ENCODE results near the gene PDE11A.
"Not testable (repeated sequence)": the region's sequence is repeated elsewhere in the genome, so short reads cannot be mapped to it uniquely, and the experiment has no call there.

PDE11A gene

DNA sequence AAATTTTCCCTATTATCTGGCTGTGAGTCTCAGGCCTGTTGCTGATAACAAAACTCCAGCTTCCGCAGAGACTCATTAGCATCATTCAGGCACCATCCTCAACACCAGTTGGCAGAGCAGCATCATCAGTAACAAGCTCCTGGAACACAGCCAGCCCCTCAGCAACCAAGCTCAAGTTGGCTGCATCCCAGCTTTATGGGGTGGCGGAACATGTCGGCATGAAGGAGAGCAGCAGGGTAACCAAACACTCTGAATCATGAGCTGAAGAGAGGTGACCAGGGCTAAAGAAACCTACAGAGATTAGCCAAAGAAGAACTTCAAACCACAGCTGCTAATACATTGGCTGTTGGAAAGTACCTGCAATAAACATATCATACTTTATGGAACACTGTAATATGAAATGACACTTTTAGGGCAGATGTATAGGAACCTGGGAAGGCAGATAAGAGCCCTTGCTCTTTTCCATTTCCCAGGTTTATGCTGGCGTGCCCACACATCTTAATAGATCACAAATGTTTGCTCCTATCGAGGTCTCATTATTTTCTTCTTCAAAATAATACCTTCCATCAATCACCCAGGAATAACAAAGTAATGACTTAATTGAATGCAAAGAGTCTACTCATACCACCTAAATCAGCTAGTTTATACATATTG is 63.8 kb downstream of the PDE11A start:
- DNase-seq (ENCODE audit: low read depth), result no peak

GRCh38 chr2:178006710-178007109 is 65.9 kb downstream of the PDE11A start:
- no peak for DNase-seq (ENCODE audit: low read depth)

DNA sequence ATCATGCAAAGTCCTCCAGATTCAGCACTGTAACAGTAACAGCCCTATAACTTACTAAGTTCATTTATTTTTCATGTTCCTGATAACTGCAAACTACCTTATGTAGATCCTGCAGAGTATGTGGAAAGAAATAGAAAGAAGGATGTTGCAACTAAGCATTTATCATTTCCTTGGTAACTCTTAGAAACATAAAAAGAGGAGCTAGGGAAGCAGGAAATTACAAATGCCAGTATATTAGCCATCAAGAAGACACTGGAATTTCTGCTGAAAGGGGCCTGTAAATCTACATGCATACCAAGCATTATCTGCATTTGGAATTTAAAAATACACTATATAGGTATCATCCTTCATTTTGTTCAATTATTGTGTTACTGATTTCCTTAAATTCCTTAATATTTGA is 66.8 kb downstream of the PDE11A start:
- DNase-seq (ENCODE audit: low read depth), result no peak

DNA sequence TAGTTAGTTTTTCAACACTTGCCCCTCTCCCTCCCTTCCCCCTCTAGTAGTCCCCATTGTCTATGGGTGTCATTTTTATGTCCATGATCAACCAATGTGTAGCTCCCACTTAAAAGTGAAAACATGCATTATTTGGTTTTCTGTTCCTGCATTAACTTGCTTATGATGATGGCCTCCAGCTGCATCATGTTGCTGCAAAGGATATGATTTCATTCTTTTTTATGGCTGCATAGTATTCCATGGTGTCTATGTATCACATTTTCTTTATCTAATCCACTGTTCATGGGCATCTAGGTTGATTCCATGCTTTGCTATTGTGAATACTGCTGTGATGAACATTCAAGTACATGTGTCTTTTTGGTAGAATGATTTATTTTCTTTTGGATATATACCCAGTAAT is 70.5 kb downstream of the PDE11A start:
- no peak for DNase-seq (ENCODE audit: low read depth)

- DNase-seq (ENCODE audit: low read depth), result no peak
These were observed 73.6 kb downstream of the PDE11A start for GRCh38 chr2:177998996-177999395.

GRCh38 chr2:177998006-177998405 is 74.6 kb downstream of the PDE11A start:
- DNase-seq (ENCODE audit: low read depth), result no peak

DNA sequence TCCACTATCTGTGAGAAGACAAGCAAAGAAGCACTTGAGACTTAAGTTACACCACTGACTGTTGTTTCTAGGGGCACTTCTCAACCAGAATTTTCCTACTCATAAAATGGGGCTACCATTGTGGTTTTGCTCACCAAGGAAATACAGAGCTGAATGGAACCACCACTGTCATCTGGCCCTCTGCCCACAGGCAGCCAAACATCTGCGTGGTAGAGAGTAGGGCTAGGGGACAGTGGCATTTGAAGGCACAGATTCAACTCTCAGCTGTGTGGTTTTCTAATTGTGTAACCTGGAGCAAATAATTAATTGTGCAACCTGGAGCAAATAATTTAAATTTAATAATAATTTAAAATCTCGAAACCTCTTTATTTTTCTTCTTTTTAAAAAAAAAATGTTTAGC is 79.6 kb downstream of the PDE11A start:
- no peak for DNase-seq (ENCODE audit: low read depth)

DNA sequence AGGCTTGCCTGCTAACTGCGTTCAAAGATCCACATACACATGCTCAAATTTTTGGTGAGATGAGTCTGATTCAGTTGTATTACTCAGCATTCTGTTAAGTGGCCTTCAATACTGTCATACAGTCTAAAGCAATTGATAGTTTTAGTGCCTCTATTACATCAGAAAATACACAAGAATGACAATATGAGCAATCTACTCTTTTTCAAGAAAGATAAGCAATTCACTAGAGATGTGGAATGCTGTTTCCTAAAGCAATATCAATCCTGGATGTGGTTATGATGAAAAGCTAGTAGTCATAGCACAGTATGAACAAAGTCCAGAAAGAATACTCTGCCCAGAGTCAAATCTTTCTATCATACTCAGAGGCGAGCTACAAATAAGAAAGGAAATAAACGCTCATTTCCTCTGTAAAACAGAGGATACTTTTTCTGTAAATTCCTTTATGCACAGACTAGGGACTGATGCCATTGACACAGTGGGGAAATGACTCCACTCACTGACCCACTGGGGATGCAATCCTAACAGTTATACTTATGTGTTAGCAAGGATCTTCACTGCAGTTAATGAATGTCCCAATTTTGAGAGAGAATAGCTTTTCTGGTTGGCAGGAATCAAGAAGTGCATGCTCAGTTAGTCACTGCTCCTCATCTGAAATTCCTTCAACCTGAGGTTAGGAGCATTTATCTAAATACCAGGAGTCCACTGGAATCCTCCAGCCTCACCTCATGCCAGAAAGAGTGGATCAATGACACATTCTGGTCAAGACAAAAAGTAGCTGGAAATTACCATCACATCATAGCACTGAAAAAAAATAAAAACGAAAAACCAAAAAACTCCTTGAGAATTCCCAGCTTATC is 83.3 kb downstream of the PDE11A start:
- DNase-seq (ENCODE audit: low read depth), result no peak

DNA sequence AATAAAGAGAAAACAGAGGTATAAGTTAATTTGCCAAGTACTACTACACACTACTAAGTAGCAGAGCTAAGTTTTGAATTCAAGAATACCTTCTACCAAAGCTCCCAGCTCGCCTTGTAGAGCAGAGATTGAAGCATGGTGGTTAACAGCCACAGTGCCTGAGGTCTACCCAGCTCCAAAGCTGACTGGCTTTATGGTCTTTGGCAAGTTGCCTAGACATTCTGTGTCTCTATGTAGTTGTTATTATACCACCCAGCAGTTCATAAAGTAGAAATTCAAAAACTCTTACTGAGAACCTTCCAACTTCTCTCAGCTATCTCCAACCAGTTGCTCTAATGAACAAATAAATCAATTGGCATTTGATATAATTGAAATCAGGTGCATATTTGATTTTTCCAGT is 87.8 kb downstream of the PDE11A start:
- no peak for DNase-seq (ENCODE audit: low read depth)

- DNase-seq (ENCODE audit: low read depth), result no peak
These were observed 89.3 kb downstream of the PDE11A start for GRCh38 chr2:177983183-177983788.

GRCh38 chr2:177972782-177973181 is 99.8 kb downstream of the PDE11A start:
- DNase-seq (ENCODE audit: low read depth), result no peak

GRCh38 chr2:177972123-177972522 is 100.5 kb downstream of the PDE11A start:
- DNase-seq (ENCODE audit: low read depth), result no peak

- no peak for DNase-seq (ENCODE audit: low read depth)
These were observed 101.7 kb downstream of the PDE11A start for GRCh38 chr2:177970670-177971454.

DNA sequence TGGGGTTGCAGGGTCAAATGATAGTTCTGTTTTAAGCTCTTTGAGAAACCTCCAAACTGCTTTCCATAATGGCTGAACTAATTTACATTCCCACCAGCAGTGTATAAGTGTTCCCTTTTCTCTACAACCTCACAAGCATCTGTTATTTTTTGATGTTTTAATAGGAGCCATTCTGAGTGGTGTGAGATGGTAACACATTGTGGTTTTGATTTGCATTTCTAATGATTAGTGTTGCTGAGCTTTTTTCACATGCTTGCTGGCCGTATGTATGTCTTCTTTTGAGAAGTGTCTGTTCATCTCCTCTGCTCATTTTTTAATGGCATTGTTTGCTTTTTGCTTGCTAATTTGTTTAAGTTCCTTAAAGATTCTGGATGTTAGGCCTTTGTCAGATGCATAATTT is 107.7 kb downstream of the PDE11A start:
- DNase-seq (ENCODE audit: low read depth), result no peak

GRCh38 chr2:177952151-177952550 is 120.4 kb downstream of the PDE11A start:
- DNase-seq (ENCODE audit: low read depth), result no peak

DNA sequence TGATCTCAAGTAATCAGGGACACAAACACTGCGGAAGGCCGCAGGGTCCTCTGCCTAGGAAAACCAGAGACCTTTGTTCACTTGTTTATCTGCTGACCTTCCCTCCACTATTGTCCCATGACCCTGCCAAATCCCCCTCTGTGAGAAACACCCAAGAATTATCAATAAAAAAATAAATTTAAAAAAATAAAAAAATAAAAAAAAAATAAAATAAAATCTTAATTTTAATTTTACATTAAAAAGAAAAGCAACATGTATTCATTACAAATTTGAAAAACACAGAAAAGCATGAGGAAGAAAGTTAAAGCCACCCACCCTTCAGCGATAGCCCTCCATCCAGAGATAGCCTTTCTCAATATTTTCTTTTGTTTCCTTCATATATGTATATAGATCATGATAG is 125.0 kb downstream of the PDE11A start:
- DNase-seq (ENCODE audit: low read depth), result not testable (repeated sequence)

GRCh38 chr2:177944530-177944929 is 128.0 kb downstream of the PDE11A start:
- not testable (repeated sequence) for DNase-seq (ENCODE audit: low read depth)

- no peak for DNase-seq (ENCODE audit: low read depth)
These were observed 129.8 kb downstream of the PDE11A start for GRCh38 chr2:177942731-177943130.

- DNase-seq (ENCODE audit: low read depth), result no peak
These were observed 133.4 kb downstream of the PDE11A start for GRCh38 chr2:177939211-177939610.

GRCh38 chr2:177930916-177931315 is 141.7 kb downstream of the PDE11A start:
- DNase-seq (ENCODE audit: low read depth), result no peak

GRCh38 chr2:177929662-177930522 is 142.7 kb downstream of the PDE11A start:
- DNase-seq (ENCODE audit: low read depth), result no peak
